ENCODE results near the gene MAD1L1. TPM values are rescaled to one million over a fixed set of nuclear protein-coding genes. Genes with fewer than 3 reads are reported as not detected.
"Not testable (repeated sequence)": the region's sequence is repeated elsewhere in the genome, so short reads cannot be mapped to it uniquely, and the experiment has no call there.

MAD1L1 gene
- total RNA-seq, 1 donor from 2014 or later = 32.2 TPM

DNA sequence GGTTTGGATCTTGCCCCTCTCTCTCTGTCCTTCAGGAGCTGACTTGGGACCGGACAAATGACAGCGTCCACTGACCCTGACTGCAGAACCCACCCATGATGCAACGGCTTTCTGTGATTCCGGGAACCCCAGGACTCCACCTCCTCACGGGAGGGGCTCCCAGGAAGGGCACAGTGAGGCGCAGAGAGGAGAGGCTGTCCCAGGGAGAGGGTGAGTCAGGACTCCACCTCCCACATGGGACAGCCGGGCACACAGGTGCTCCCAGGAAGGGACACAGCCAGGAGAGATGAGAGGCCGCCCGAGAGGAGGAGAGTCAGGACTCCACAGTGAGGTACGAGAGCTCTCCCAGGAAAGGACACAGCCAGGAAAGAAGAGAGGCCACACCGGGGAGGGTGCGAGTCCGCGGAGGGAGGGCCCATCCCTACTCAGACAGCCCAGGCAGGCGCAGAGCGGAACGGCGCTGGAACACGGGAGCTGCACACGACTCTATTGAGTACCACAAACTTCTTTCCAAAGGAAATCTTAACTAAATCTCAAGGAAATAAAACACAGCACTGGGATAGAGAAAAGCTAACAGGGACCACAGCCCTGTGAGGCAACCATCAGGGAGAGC is 162.5 kb downstream of the MAD1L1 start:
- no peak for DNase-seq (ENCODE audit: low spot score)

DNA sequence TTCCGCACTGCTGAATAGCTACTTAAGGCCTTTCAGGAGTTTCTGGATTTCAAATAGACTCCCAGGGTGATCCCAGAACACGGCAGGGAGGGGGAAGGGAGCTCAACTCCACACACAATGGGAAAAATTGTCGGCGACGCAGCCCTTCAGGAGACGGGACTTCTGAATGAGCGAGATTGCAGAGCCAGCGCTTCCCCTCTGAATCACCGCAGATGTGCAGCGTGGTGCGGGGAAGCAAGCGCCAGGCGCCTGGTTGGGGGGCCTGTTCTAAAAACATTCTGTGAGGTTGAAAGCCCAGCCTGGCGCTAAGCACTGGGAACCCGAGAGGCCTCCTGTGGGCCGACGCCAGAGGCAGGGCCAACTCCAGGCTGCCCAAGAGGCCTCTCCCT is 163.3 kb downstream of the MAD1L1 start:
- DNase-seq (ENCODE audit: low spot score) = no peak

DNA sequence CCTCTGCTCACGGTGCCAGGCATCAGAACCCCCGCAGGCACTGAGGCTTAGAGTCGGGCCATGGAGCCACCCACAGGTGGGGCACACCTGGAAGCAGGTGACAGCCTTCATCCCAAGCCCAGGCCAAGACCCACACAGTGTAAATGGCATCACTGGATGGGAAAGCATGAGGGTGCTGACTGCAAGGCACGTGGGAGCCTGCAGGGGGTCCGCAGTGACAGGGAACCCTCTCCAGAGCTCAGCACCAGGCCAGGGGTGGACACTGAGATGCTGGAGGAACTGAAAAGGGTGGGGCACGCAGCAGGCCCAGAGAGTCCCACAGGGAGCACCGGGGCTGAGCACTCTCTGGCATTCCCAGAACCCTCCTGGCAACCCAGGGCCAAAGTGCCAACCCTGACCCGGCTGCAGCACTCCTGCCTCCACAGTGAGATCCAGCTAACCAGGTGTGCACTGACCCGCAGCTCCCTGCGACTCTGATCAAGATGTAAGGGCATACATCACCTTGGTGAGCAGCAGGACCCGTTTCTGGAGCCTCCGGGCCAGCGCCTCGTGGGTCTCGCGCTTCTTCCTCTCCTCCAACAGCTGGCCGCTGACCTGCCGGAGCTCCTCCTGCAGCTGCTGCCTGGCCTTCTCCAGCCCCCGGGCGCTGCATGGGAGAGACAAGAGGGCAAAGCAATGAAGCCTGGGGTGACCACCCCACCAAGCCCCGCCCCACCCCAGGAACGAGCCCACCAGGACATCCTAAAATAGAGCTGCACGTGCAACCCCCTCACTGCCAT is 163.9 kb downstream of the MAD1L1 start:
- DNase-seq (ENCODE audit: low spot score) = no peak

DNA sequence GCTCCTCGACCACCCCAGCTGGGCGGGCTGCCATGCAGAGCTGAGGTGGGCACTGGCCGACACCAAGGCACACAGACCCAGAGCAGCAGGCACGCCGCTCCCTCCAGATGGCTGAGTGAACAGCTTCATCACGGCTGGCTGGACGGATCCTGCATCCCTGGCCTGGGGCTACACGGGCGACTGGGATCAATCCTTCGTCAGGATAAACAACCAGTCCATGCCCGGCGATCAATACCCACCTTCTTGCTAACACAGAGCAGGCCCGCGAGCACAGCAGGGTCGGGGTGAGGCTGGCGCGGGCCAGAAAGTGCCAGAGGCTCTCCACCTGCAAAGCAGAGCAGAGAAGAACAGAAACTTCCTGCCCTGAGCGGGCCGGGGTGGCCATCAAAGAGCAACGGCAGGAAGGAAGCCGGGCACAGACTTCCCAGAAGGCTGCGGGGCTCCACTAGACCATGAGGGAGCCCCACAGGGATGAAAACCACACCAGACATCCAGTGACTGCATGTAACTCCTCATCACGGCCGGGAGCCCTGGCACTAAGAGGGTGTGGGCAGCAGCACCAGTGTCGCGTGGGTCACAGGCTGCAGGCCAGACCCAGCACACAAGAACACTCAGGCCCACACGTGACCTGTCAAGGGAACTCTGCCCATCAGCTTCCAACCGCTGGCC is 166.4 kb downstream of the MAD1L1 start:
- no peak for DNase-seq (ENCODE audit: low spot score)

DNA sequence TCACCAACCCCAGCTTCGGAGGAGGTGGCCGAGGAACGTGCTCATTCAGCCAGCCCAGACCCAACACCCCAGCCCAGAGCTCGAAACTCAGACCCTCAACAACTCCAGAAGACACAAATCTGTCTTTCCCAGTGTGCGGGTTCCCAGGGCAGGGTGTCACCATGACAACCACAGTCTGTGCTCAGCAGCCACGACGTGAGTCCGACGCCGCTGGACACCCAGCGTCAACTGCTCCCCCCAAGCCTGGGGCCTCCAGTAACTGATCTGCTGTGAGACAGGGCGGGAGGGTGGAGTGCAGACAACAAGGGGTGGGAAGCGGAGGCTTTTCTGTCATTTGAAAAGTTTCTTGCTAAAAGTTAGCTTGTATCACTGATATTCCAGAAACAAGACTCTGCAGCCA is 167.2 kb downstream of the MAD1L1 start:
- DNase-seq (ENCODE audit: low spot score) = no peak

DNA sequence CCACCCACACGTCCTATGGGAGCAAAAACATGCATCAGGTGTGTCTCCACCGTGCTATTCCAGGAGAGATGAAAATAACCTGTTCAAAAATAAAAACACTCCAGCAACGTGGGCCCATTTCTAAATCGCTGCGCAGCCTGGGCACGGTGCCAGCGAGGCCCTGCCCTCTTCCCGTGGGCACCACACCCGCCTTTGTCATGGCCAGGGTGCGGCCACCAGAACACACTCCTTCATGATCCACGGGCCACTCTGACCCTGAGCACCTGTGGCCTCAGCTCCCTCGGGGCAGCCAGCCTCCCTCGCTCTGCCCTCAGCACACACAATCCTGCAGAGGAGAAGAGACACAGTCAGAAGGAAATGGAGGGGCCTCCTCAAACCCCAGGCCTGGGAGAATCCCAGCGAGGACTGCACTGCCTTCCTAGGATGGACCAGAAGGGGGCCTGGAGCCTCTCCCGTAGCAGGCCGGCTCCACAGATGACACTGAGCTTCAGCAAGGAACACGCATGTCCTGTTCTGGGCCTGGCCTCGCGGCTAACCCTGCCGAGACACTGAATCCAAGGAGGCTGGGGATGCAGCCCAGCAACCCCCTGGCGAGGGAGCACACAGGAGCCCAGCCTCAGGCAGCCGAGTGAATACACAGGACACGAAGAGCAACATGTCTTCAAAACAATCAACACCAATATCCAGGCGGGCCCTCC is 169.0 kb downstream of the MAD1L1 start:
- no peak for DNase-seq (ENCODE audit: low spot score)

DNA sequence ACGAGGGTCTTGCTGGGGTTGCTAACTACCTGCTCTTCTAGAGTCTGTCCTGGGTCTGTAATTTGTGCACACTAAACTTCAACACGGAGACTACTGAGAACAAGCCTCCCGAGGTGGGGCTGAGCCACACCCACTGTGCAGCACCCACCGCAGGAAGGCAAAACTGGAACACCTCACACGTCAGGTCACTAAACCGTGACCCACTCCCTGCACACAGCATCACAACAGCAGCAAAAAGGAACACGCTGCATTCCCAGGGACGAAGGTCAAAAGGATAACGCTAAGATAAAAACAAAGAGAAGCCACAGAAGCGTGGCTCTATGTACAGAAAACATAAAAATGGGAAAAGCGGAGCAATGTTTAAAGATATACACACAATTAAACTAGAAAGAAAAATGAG is 170.1 kb downstream of the MAD1L1 start:
- no peak for DNase-seq (ENCODE audit: low spot score)

DNA sequence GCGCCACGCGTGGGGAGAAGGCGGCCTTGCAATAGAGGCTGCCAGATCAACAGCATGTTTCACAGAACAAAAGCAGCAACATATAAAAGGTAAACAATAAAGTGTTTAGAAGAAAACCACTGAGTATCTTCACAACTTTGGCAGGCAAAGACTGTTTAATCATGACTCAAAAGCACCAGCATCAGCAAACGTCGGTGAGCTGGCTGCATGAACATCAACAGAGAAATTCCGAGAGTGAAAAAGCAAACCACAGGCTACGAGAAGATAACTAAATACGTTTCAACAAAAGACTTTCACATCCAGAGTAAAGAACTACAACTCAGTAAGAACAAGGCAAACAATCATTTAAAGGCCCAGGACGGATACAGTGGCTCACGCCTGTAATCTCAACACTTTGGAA is 172.0 kb downstream of the MAD1L1 start:
- no peak for DNase-seq (ENCODE audit: low spot score)

DNA sequence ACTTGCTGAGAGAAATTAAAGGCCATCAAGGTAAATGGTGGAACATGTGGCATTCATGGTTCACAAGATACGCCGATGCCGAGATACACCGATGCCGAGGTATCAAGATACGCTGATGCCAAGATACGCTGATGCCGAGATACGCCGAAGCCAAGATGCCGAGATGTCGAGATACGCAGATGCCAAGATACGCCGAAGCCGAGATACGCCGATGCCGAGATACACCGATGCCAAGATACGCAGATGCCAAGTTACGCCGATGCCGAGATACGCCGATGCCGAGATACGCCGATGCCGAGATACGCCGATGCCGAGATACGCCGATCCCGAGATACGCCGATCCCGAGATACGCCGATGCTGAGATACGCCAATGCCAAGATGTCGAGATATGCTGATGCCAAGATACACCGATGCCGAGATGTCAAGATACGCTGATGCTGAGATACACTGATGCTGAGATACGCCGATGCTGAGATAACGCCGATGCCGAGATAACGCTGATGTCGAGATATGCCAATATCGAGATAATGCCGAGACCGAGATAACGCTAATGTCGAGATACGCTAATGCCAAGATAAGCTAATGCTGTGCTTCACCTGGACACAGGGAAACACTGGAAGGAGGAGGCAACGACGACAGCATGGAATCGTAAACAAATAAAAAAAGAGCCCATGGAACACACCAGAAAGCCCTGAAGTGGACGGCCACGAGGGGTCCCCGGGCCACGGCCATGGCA is 172.6 kb downstream of the MAD1L1 start:
- no peak for DNase-seq (ENCODE audit: low spot score)

DNA sequence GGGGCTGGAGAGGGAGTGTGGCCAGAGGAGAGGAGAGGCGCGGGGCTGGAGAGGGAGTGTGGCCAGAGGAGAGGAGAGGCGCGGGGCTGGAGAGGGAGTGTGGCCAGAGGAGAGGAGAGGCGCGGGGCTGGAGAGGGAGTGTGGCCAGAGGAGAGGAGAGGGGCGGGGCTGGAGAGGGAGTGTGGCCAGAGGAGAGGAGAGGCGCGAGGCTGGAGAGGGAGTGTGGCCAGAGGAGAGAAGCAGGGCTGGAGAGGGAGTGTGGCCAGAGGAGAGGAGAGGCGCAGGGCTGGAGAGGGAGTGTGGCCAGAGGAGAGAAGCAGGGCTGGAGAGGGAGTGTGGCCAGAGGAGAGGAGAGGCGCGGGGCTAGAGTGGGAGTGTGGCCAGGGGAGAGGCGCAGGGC is 174.5 kb downstream of the MAD1L1 start:
- not testable (repeated sequence) for DNase-seq (ENCODE audit: low spot score)

DNA sequence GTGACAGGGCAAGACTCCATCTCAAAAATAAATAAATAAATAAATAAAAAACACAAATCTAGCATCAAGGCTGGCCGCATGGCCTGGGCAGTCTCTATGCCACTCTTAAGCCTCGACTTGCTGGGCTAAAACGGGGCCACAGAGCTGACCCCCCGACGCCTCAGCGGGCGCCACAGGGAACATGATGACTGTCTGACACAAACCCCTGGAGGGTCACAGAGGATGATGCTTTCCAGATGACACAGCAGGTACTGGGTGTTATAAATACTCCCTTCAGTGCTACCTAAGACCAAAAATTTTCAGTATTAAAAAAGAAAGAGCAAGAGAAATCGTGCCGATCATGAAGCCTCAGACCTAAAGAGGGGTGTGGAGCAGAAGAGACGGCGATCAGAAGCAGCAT is 176.8 kb downstream of the MAD1L1 start:
- no peak for DNase-seq (ENCODE audit: low spot score)

DNA sequence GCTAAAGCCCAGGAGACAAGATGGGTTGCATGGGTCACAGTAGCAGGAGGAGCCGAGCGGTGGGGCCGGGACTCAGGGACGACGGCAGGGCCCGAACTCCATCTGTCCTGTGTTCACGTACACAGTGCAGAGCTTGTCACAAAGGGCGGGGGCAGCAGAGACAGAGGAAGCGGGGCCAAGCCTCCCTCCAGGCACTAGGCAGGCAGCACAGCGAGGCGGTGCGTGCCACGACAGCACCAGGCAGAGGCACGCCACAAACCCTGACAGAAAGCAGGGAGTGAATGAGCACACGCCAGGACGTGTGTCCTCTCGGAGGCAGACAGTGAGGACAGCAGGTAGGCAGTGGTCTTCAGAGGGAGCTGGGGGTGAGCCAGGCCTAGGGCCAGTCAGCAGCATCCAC is 177.8 kb downstream of the MAD1L1 start:
- no peak for DNase-seq (ENCODE audit: low spot score)

DNA sequence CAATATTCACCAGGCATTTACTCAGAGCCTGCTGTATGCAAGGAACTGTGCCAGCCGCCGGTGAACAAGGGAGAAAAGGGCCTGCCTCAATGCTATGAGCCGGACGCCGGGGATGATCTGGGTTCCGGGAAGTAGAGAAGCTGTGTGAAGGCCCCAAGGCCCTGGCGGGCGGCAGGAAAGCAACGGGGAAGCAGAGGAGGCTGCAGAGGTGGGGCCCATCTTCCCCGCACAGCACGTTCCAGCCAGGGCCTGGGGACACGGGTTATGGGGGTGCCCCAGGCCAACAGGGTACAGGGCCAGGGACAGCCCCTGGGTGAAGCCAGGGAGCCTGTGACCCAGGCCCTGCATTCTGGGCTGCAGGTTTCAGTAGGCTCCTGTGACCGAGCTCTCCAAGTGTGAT is 179.3 kb downstream of the MAD1L1 start:
- DNase-seq (ENCODE audit: low spot score) = no peak

DNA sequence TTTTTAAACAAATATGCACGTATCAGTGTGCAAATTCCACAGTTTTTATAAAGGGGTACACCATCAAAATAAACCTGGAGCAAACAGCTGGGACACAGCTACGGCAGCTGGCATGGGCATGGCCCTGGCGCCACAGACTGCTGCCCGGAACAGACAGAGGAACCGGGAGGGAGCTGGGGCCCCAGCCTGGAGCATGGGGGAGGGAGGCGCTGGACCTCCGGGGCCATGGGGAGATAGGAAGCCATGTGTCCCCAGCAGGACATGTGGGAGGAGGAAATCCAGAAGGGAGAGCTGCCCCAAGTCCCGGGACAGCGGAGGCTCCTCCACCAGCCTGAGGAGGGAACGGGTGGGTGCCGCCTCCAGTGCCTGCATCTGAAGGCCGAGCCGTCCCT is 180.1 kb downstream of the MAD1L1 start:
- no peak for DNase-seq (ENCODE audit: low spot score)

DNA sequence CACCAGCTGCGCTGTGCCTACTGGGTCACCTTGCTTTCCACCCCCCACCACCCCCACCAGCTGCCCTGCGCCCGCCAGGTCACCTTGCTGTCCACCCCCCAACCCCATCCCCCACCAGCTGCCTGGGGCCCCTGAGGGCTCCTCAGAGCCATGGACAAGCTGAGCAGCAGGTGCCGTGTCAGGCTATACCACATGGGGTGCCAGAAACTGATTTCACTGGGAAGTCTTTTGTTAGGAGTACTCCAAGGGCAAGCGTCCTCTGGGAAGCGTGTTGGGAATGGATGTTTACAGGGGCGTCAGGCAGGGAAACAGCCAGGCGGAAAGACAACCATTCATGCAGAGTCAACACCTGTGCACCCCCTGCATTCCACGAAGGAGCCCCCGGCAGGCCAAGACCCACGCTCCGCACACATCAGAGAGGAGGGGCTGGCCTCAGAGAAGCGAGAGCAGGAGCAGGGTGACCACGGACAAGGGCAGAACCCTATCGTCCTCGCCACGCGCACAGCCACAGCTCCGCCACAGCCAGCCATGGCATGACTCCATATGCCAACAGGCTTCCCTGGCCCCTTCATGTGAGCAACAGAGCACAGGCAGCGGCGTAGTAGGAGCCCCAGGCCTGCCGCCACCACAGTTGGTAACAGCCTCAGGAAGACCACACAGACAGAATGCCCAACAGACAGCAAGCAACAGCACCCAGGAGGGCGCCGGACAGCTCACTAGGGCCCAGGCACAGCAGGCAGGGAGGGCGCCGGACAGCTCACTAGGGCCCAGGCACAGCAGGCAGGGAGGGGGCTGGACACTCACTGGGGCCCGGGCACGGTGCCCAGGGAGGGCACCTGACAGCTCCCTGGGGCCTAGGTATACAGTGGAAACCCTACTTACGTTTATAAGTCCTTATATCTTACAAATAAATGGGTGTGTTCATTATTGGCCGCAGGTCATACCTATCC is 180.8 kb downstream of the MAD1L1 start:
- no peak for DNase-seq (ENCODE audit: low spot score)

DNA sequence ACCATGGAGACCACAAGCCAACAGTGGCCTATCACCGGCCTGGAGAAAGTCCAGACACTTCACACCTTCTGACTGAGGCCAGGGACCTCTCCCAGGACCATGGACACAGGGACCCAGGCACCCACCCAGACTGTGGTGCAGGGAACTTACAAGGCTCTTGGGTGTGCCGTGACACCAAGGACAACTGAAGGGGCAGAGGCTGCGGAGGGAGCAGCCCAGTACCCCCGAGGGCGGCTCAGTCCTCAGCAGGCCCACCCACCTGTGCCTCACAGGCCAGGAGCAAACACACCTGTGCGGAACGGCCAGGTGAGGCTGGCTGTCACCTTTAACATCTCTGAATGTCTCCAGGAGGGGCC is 182.3 kb downstream of the MAD1L1 start:
- DNase-seq (ENCODE audit: low spot score) = no peak

DNA sequence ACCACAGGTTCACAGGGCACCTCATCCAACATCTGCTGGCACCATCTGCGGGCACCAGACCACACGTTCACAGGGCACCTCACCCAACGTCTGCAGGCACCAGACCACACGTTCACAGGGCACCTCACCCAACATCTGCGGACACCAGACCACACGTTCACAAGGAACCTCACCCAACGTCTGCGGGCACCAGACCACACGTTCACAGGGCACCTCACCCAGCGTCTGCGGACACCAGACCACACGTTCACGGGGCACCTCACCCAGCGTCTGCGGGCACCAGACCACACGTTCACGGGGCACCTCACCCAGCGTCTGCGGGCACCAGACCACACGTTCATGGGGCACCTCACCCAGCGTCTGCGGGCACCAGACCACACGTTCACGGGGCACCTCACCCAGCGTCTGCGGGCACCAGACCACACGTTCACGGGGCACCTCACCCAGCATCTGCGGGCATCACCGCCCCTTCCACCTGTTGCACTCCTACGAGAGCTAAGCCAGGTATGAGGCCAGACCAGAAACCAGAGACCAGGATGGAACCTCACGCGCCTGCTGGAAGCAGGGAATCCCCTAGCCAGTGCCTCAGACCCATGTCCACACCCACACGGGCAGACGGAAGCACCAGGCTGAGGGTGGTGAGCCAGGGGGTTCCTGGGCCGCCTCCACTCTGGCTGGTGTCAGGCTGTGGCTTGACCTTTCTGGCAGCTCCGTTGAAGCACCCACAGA is 182.8 kb downstream of the MAD1L1 start:
- DNase-seq (ENCODE audit: low spot score) = no peak

DNA sequence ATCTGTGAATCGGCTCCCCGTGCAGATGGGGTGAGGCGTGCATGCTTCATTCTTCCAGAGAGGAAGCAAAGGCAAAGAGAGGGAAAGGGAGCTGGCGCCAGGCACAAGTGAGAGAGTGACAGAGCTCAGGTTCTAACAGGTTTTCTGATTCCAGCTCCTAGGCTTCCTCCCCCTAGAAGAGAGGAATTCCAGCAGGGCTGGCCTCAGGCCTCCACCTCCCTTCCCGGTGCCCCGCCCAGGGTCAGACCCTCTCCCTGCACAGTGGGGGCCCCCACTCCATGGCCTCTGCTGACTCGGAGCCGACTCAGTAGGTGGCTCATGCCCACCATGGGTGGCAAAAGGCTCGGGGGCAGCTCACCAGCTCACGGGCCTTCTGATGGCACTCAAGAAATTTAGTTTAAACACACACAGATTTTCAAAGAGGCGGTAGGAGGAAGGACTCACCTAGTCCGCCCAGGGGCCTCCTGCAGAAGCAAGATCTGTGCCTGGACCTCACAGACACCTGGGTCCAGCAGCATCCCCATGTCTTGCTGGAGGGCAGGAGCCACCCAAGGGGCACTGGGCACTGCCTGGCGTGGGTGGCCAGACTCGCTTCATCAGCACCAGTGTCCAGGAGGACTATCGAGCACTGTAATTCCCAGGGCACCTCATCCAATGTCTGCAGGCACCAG is 183.5 kb downstream of the MAD1L1 start:
- DNase-seq (ENCODE audit: low spot score) = no peak

DNA sequence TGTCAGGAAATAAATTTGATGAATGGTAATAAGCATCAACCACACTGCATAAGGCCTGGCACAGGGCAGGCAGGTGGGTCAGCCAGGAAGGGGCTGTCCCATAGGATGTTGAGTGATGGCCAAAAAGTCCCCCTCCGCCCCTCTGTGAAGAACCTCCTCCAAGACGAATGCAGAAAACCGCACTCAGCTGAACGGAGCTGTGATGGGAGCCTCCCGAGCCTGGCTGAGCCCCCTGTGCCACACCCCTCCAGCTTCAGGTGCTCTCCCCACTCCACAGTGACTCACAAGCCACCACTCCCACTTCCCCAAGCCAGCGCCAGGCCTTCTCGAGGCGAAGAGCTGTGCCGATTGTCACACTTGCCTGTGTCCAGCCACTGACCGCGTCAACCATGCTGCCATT is 184.2 kb downstream of the MAD1L1 start:
- peak; percentile 64 for DNase-seq (ENCODE audit: low spot score)
